MM.1S (cell line): Measurements from ENCODE around the gene ATM.

ENCODE experiments used
- DNase-seq: peaks from one replicate; pipeline ENCODE4 v3.0.0-alpha.2; 2015
- H2AFZ ChIP-seq: fragments of 300-600 bp; sonication (generic); 2 replicates; pipeline ENCODE4 v1.6.0; 2016; ENCODE audit warnings: antibody characterized with exemption, low read length
- H3F3A ChIP-seq: fragments of 300-600 bp; sonication (generic); 2 replicates; pipeline ENCODE4 v1.6.1; 2016; ENCODE audit warnings: mild to moderate bottlenecking, antibody characterized with exemption, low read length, moderate library complexity, mixed read lengths; ENCODE audit not compliant: insufficient read depth
- H3K27ac ChIP-seq: fragments of 300-600 bp; sonication (generic); 2 replicates; pipeline ENCODE4 v1.5.1; 2016; ENCODE audit warnings: mild to moderate bottlenecking, low read length
- H3K27me3 ChIP-seq: fragments of 300-600 bp; sonication (generic); replicated peaks from 2 replicates; pipeline ENCODE4 v1.6.0; 2016; ENCODE audit warnings: low read length; ENCODE audit not compliant: insufficient read depth
- H3K36me3 ChIP-seq: fragments of 300-600 bp; sonication (generic); replicated peaks from 2 replicates; pipeline ENCODE4 v1.6.1; 2016; ENCODE audit warnings: mild to moderate bottlenecking, low read length, mixed read lengths; ENCODE audit not compliant: insufficient read depth
- H3K4me1 ChIP-seq: fragments of 300-600 bp; sonication (generic); 2 replicates; pipeline ENCODE4 v1.6.1; 2016; ENCODE audit warnings: low read length, mixed read lengths
- H3K4me2 ChIP-seq: fragments of 300-600 bp; sonication (generic); 2 replicates; pipeline ENCODE4 v1.6.0; 2016; ENCODE audit warnings: low read depth, low read length
- H3K4me3 ChIP-seq: fragments of 300-600 bp; sonication (generic); 2 replicates; pipeline ENCODE4 v1.5.1; 2016; ENCODE audit warnings: low read length, mixed read lengths
- H3K79me2 ChIP-seq: fragments of 300-600 bp; sonication (generic); 2 replicates; pipeline ENCODE4 v1.6.1; 2016; ENCODE audit warnings: mixed run types, low read length, mixed read lengths
- H3K9ac ChIP-seq: fragments of 300-600 bp; sonication (generic); 2 replicates; pipeline ENCODE4 v1.6.1; 2016; ENCODE audit warnings: low read length, mixed read lengths
- H3K9me2 ChIP-seq: fragments of 300-600 bp; sonication (generic); replicated peaks from 2 replicates; pipeline ENCODE4 v1.6.1; 2016; ENCODE audit warnings: mild to moderate bottlenecking, low read length, mixed read lengths; ENCODE audit not compliant: insufficient read depth
- H3K9me3 ChIP-seq: fragments of 300-600 bp; sonication (generic); replicated peaks from 2 replicates; pipeline ENCODE4 v1.6.1; 2016; ENCODE audit warnings: mild to moderate bottlenecking, low read length, mixed read lengths; ENCODE audit not compliant: insufficient read depth
- H4K20me1 ChIP-seq: fragments of 300-600 bp; sonication (generic); 2 replicates; pipeline ENCODE4 v1.6.1; 2016; ENCODE audit warnings: mild to moderate bottlenecking, low read length, moderate library complexity, mixed read lengths; ENCODE audit not compliant: insufficient read depth
- EZH2 ChIP-seq: fragments of 300-600 bp; sonication (generic); optimal IDR thresholded peaks from 2 replicates; pipeline ENCODE3; 2017; ENCODE audit warnings: low read depth, mild to moderate bottlenecking, antibody characterized with exemption, low read length, mixed read lengths
- EZH2phosphoT487 ChIP-seq: fragments of 300-600 bp; sonication (generic); IDR thresholded peaks from 2 replicates; pipeline ENCODE4 v1.6.1; 2018; ENCODE audit warnings: antibody characterized with exemption, low read length
- TF ChIP-seq, protein P1 (sequence below): fragments of 300-600 bp; sonication (generic); IDR thresholded peaks from 2 replicates; pipeline ENCODE4 v1.5.1; 2016; ENCODE audit warnings: antibody characterized with exemption, low read length, mixed read lengths

The ATM gene

DNA sequence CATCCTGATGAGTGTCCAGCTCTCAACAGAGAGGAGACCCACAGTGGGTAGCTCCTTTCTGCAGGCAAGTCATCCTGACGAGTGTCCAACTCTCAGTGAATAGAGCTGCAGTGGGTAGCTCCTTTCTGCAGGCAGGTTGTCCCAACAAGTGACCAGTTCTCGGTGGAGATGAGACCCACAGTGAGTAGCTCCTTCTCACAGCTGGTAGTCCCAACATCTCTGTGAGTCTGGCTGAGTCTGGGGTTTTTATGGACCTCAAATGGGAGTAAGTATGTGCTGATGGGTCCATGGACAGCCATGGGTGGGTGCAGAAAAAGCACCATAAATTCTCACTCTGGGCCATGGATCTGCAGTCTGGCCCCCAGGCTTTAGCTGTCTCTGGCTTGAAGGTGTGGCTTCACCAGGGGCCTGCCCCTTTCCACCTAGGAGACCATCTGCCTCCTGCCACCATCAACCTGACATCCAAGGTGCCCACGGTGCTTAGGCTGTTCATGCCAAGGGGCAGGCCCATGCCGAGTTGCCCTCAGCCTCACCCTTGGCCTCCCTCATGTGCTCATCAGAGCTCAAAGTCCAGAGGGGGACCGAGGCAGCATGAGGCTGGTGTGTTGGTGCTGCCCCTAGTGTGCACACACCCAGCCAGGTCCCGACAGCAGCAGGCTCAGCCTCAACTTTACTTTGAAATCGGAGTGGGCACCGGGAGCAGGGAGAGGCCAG is 15.7 kb upstream of the ATM start:
- TF ChIP-seq EZH2 (no peak), EZH2phosphoT487 (no peak)
- TF ChIP-seq, protein P1, sequence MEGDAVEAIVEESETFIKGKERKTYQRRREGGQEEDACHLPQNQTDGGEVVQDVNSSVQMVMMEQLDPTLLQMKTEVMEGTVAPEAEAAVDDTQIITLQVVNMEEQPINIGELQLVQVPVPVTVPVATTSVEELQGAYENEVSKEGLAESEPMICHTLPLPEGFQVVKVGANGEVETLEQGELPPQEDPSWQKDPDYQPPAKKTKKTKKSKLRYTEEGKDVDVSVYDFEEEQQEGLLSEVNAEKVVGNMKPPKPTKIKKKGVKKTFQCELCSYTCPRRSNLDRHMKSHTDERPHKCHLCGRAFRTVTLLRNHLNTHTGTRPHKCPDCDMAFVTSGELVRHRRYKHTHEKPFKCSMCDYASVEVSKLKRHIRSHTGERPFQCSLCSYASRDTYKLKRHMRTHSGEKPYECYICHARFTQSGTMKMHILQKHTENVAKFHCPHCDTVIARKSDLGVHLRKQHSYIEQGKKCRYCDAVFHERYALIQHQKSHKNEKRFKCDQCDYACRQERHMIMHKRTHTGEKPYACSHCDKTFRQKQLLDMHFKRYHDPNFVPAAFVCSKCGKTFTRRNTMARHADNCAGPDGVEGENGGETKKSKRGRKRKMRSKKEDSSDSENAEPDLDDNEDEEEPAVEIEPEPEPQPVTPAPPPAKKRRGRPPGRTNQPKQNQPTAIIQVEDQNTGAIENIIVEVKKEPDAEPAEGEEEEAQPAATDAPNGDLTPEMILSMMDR: no peak
- H3K27me3 ChIP-seq: no peaks in the 10 kb centered on the region
- no peaks in the 10 kb centered on the region for H3K9me3 ChIP-seq
- no peaks in the 10 kb centered on the region for H3K4me1 ChIP-seq
- no peaks in the 10 kb centered on the region for H3K9me2 ChIP-seq
- H3K4me3 ChIP-seq: no peak overlapping the region
- H3K36me3 ChIP-seq: peaks cover 29% of the 10 kb centered on the region
- no peak overlapping the region for H3K4me2 ChIP-seq
- peaks cover 78% of the 10 kb centered on the region for H3K79me2 ChIP-seq
- H2AFZ ChIP-seq: no peak overlapping the region
- no peak for DNase-seq
- H3K9ac ChIP-seq: no peak overlapping the region
- no peaks in the 10 kb centered on the region for H3F3A ChIP-seq
- no peaks in the 10 kb centered on the region for H4K20me1 ChIP-seq
- no peak overlapping the region for H3K27ac ChIP-seq

DNA sequence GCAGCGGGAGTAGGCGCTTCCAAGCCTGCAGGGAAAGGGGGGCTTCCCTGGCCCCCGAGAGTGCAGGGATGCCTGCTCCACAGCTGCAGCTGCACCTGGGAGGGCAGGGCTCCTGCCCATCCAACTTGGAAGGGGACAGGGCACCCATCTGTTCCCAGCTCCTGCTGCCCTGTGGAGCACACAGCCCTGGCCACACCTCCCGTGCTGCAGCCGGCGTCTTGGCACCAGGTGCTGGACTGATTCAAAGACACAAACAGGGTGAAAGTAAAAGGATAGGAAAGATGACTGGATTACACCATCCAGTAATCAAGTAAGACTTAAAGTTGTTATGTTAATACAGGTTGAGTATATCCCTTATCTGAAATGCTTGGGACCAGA is 15.2 kb upstream of the ATM start:
- Histone ChIP-seq H3K4me1 (no peaks in the 10 kb centered on the region), H3K9ac (no peak overlapping the region), H2AFZ (no peak overlapping the region), H3K27ac (no peak overlapping the region), H3K9me2 (no peaks in the 10 kb centered on the region), H3K4me3 (no peak overlapping the region), H3F3A (no peaks in the 10 kb centered on the region), H3K79me2 (peaks cover 77% of the 10 kb centered on the region), H3K9me3 (no peaks in the 10 kb centered on the region), H3K27me3 (no peaks in the 10 kb centered on the region), H3K4me2 (no peak overlapping the region), H4K20me1 (no peaks in the 10 kb centered on the region), H3K36me3 (peaks cover 29% of the 10 kb centered on the region)
- TF ChIP-seq, protein P1: no peak
- no peak for TF ChIP-seq EZH2phosphoT487
- no peak for TF ChIP-seq EZH2
- DNase-seq: no peak

DNA sequence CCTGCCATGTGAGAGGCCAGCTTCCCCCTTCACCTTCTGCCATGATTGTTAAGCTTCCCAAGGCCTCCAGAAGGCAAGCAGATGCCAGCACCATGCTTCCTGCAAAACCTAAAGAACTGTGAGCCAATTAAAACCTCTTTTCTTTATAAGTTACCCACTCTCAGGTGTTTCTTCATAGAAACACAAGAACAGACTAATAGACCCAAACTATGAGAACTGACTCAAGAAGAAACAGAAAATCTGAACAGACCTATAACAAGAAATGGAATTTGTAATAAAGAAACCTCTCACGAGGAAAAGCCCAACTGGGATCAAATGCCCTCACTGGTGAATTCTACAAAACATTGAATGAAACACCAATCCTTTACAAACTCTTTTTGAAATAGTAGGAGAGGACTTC is 12.4 kb upstream of the ATM start:
- H2AFZ ChIP-seq: no peak overlapping the region
- H3K27ac ChIP-seq: no peak overlapping the region
- no peaks in the 10 kb centered on the region for H3K27me3 ChIP-seq
- DNase-seq: no peak
- H3K9me2 ChIP-seq: no peaks in the 10 kb centered on the region
- TF ChIP-seq, protein P1: no peak
- TF ChIP-seq EZH2: no peak
- no peak for TF ChIP-seq EZH2phosphoT487
- H3F3A ChIP-seq: no peaks in the 10 kb centered on the region
- no peaks in the 10 kb centered on the region for H3K9me3 ChIP-seq
- H3K79me2 ChIP-seq: peaks cover 89% of the 10 kb centered on the region
- H3K9ac ChIP-seq: no peak overlapping the region
- H4K20me1 ChIP-seq: no peaks in the 10 kb centered on the region
- H3K4me2 ChIP-seq: no peak overlapping the region
- no peaks in the 10 kb centered on the region for H3K4me1 ChIP-seq
- no peak overlapping the region for H3K4me3 ChIP-seq
- H3K36me3 ChIP-seq: peaks cover 28% of the 10 kb centered on the region
